ENCODE data around the gene EPB41L2. TPM values are rescaled to one million over a fixed set of nuclear protein-coding genes. Genes with fewer than 3 reads are reported as not detected.

Gene EPB41L2
- polyA plus RNA-seq, 3 donors, result 10.1 to 127 (median 75.7) TPM

DNA sequence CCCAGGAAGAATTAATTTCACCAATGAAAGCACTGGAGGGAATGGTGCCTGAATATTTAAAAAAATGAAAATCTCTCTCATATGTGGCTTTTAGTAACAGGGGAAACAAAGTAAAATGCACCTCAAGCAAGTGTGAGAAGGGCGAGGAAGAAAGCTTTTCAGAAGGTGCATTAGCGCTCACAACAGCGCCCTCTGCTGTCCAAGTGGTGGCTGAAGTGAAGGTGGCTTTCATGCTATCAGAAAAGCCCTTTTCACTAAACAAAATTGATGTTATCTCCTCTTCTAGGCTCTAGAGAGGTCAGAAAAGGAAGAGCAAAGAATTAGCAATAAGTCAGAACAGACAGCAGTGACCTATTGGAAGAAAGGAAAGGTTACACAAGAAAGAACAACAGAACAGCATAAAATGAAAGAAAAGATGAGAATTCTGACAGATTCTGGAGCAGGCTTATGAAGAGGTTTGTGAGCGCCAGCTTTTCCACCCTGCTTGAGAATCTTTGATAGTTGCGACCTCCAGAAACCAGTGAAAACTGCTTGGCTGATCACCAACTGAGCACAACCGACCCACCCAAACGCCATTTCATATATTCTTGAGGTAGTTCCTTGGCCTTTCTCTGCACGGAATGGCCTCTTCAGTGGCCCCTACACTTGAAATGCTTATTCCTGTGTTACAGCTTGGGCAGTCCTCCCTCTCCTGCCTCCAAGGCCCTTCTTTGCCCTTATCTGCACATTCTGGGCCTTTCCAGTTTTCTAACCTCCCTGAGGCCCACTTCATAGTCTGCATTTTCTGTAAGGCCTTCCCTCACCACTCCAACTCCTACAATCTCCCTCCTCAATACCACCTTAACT is 190.6 kb downstream of the EPB41L2 start:
- WGBS, 3 donors, result 67 to 72% (median 70%) methylated on average over 8 of the region's 8 CpGs
- H3K27ac ChIP-seq (ENCODE audit: low read depth, low read length), result no peak overlapping the region

DNA sequence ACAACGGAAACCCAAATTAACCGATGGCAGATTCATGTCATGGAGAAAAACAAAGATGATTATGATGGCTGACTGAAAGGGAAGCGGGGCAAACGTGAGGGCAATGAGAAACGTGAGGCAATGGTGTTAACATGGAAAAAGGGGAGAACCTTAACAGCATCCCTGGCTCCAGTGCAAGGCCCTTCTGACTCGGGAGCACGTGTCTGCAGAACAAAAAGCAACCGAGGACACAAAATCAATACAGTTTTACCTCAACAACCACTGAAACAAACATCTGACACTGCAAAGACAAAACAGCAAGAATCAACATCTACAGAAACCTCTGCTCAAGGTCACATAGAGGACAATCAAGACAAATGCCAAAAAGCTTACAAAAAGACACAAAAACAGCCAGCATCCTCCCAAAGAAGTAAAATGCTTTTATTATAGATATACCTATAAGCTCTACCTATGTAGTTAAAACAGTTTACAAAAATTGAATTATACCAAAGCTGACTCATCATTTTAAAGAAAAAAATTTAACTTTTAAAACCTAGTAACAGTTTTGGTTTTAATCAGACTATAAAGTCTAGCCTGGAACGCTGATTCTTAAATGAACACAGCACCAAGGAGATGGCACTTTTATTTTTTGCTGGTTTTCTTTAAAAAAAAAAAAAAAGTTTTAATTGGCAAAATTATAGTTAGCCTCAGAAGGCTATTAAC is 192.7 kb downstream of the EPB41L2 start:
- no peak overlapping the region for H3K27ac ChIP-seq (ENCODE audit: low read depth, low read length)
- 76 to 90% (median 89%) methylated on average over 9 of the region's 9 CpGs for WGBS, 3 donors

DNA sequence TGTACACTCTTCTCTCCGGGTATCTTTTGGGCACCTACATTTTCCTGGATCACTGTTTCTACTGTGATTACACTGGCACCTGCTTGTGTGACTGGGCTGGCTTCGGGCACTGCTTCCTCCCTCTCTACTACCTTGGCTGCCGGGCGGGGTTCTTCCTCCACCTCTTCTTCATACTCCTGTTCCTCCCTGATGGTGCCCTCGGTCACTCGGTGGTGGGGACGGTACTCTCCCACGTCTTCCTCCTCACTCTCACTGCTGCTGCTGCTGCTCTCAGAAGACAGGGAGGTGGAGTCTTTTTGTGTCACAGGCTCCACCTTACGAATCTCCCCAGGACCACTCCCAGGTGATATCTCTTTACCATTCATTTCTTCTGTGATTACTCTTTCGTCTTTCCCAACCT is 193.4 kb downstream of the EPB41L2 start:
- 87 to 92% (median 91%) methylated on average over 10 of the region's 10 CpGs for WGBS, 3 donors

DNA sequence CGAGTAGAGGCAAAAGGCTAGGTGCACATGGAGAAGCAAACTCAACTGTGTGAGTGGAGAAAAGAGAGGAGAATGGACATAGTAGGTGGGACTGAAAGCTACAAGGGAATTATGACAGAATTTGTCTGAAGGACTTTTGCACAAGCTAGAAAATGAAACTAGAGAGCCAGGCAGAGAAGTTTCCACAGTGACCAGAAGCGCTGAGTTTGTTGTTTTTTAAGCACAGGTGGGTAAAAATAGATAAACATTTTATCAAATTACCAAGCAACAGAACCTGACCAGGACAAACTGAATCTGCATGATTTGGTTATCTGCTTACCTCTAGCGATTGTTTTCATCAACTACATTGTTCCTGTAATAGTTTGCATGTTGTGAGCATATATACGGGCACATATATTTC is 197.3 kb downstream of the EPB41L2 start:
- H3K27ac ChIP-seq (ENCODE audit: low read depth, low read length), result no peak overlapping the region
- 93 to 96% (median 93%) methylated on average over 4 of the region's 4 CpGs for WGBS, 3 donors

More for the DNA sequence above, 193.4 kb downstream of the EPB41L2 start:
- no peak overlapping the region for H3K27ac ChIP-seq (ENCODE audit: low read depth, low read length)

DNA sequence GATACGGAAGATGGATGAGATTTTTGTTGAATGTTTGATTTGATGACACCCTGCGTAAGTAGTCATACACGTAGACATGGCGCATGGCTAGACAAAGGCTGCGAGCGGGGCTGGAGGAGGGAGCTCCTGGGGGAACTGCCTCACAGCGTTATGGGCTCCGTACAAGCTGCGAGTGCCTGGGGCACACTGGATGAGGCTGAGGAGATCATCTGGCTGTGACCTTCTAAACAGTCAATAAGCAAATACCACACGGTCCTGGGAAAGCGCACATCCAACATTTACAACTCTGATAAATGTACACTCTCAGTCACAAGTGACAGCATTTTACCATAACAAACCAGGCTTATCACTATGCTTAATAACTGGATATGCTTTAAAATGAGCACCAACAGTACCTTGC is 198.7 kb downstream of the EPB41L2 start:
- H3K27ac ChIP-seq (ENCODE audit: low read depth, low read length), result no peak overlapping the region
- 75 to 94% (median 94%) methylated on average over 11 of the region's 11 CpGs for WGBS, 3 donors

DNA sequence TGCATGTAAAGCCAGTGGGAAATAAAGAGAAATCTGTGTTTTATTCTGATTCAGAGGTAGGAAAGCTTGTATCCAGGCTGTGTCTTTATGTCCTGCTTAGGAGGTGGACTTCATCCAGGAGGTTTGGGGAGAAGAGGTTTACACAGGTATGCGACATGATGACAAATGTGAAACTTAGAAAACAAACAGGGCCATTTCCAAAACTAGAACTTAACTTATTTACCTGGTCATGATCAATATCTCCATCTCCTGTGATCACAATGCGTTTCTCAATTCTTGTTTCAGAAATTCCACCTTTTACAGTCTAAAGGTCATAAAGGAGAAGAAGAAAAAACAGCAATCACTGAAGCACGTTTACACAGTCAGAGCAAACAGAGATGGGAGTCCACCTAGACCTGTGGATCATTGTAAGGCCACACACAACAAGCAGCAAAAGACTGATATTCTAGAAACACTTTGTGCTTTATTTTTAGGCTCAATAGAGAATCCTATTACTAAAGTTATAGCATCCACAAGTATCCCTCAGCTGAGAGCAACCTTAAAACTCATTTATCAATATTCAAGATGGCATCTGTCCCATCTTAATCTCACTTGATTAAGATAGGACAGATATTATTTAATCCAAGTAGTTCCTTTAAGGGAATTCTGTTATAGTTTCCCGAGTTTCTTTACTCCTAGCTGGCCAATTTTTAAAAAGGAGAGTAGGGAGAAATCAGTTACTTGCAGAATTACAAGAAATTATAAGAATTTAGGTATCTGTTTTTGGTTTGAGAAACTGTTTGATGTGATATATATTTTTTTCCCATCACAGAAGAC is 199.4 kb downstream of the EPB41L2 start:
- WGBS, 3 donors, result 51 to 86% (median 86%) methylated on average over 4 of the region's 4 CpGs
- H3K27ac ChIP-seq (ENCODE audit: low read depth, low read length), result no peak overlapping the region

DNA sequence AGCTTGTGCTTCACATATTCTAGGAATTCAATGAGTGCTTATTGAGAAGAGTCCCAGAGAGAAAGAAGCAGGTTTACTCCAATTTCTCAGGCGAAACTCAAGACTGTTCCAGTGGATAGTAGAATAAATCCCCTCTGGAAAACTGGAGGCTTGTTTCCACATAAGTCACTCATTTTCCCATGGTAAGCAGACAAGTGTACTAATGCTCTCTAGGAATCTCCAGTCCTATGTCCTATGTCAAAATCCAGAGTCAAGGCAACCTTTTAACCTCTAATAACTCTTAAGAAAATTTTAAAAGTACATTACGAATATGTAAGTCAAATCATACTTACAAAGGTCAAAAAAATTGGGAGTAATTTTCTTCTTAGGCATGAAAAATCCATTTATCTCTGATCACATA is 200.7 kb downstream of the EPB41L2 start:
- no peak overlapping the region for H3K27ac ChIP-seq (ENCODE audit: low read depth, low read length)
- 67 to 93% (median 88%) methylated on average over 2 of the region's 2 CpGs for WGBS, 3 donors

DNA sequence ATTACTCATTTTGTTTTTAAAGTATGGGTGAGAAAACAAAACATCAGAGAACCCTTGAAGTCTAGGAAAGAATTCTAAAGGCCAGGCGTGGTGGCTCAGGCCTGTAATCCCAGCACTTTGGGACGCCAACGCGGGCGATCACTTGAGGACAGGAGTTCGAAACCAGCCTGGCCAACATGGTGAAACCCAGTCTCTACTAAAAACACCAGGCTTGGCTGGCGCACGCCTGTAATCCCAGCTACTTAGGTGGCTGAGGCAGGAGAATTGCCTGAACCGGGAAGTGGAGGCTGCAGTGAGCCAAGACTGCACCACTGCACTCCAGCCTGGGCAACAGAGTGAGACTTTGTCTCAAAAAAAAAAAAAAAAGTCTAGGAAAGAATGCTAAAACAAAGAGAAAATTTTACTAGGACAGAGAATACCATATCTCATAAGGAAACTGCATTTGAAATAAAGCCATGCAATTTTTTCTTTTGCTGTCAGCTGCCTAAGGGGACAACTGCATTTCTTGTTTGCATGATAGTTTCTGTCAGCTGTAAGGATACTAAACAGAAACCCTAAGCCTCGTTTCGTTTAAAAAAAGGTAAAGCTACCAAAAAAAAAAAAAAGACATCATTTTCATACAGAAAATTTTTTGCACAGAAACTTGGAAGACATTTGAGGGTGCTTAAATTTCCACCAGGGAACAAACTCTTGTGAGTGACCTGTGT is 203.7 kb downstream of the EPB41L2 start:
- 91 to 93% (median 92%) methylated on average over 11 of the region's 11 CpGs for WGBS, 3 donors
- no peak overlapping the region for H3K27ac ChIP-seq (ENCODE audit: low read depth, low read length)

DNA sequence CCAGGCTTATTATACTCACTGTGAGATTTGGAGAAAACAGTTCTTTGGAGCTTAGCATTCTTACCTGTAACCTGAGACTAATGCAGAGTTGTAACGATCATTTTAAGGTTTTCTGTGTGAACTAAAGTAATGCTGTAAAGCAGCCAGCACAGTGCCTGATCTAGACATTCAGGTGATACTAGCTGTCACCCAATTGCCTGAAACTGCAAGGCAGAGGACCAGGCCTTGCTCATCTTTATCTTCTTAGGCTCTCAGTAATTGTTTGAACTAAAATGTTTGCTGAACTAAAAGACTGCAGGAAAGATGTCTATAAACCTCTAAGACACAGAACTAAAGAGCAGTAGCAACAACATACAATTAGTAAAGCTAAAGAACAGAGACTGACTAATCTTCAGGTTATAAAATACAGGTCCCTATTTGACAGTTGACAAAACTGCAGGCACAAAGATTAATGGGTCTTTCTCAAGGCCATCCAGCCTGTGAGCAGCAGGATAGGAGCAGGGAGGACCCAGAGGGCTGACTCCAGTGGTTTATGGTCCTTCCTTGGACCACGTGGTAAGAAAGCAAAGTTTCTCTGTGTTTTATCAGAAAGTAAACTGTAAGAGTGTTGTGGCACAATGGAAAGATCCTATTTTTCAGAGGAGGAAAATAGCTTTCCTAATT is 204.4 kb downstream of the EPB41L2 start:
- WGBS, 3 donors, result 37 to 77% (median 71%) methylated on average over 2 of the region's 2 CpGs
- H3K27ac ChIP-seq (ENCODE audit: low read depth, low read length), result no peak overlapping the region

DNA sequence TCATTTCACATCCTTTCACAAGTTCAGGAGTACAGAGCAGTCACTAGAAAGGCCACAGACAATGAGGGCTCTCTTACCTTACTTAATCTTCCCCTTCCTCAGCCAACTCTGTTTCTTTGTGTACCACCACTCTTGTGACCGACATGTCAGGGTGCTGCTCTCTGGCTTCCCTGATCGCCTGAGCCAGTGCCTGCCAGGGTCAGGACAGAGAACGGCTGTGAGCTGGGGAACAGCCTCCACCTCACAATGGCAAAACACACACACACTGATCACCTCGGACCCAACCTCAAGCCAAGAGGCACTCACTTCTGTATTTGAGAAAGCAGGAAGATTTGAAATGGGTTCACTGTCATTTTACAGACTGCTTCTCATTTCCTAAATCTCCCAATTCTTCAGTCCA is 205.0 kb downstream of the EPB41L2 start:
- H3K27ac ChIP-seq (ENCODE audit: low read depth, low read length), result no peak overlapping the region
- WGBS, 3 donors, result 79 to 92% (median 92%) methylated on average over 4 of the region's 4 CpGs

DNA sequence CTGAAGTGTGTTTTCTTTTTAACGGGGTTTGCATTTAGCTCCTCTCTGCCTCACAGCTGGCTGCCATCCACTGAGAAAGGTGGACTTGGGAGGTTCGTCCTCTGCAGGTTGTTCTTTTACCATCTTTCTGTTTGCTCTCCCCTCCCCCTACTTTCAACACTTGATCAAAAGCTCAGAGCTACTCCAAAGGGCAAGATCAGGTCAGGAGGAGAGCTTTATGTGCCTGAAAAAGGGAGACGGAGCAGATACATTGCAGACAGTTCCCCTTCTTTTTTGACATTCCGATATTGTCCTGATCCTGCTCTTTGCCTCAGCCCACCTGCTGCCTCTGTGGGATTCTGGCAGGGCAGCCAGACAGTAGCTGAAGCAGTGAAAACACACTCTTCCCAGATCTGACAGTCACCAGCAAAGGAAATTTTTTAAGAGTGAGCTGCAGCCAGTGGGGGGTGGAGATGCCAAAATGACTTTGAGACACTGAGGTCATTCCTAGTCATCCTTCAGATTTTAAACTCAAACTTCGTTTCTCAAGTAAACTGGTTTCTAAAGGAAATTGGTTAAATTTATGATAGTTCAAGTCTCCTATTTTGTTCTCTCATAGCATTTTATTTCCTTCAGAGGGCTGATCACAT is 209.4 kb downstream of the EPB41L2 start:
- WGBS, 3 donors, result 57 to 70% (median 61%) methylated on average over 5 of the region's 5 CpGs
- H3K27ac ChIP-seq (ENCODE audit: low read depth, low read length), result no peak overlapping the region

DNA sequence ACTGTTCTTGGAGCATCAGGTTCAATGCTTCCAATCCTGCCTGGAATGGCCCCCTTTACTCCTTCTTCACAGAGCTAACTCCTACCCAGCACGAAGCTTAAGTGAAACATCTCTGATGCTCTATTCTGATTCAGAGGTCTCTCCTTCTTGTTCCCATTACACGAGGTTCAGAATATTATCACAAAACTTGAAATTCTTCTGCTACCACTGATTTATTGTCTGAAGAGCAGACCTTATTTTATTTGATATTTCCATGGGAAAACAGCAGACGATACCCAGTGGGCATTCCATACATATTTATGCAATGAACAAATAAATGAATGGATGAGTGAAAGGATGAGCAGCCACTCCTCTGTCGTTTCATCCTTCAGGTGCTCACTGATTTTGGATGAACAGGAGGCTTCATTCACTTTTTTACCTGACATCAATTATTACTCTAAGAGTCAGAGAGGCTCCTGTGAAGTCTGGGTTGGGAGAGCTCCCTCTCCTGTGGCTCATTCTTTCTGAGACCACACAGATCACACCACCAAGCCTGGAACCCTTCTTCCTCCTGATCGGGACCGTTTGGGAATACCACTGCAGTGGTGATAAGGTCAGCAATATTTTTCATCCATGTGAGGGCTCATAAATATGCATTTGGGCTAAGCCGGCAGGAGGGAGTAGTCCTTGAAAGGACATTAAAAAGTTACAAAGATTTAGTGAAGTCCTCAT is 210.0 kb downstream of the EPB41L2 start:
- 53 to 67% (median 62%) methylated on average over 7 of the region's 7 CpGs for WGBS, 3 donors
- no peak overlapping the region for H3K27ac ChIP-seq (ENCODE audit: low read depth, low read length)

DNA sequence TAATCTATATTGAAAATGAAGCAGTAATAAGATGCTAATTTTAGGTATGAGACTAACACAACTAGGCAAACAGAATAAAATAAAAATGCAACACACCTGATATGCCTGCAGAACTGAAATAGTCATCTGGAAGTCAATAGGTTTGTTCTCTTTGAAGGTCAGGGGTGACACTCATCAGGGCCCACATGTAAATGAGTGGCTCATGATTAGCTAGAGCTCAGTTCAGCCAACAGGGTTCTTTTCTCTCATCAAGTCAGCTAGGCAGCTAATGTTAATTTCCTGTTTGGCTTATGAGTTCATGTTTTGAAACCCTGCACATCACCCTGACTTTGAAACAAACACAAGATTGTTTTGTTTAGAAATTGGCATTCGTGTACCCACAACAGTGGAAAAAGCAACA is 212.0 kb downstream of the EPB41L2 start:
- no peak overlapping the region for H3K27ac ChIP-seq (ENCODE audit: low read depth, low read length)
- WGBS, 3 donors, result 77 to 83% (median 78%) methylated on average over 1 of the region's 1 CpG

DNA sequence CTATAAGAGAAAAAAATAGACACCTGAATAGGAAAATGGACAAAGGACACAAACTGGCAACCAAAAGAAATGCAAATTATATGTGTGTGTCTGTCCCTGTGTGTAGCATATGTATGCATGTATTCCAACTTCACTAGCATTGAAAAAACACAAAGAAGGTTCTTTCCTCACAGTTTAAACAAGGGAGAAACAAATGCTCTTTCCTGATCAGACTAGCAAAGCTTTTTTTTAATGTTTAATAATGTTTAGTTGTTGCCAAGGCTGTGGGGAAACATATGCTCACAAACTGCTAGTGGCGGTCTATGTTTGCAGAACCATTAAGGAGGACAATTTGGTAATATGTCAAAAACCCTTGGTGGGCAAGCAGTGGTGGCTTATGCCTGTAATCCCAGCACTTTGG is 213.5 kb downstream of the EPB41L2 start:
- WGBS, 3 donors, result 84 to 98% (median 93%) methylated on average over 1 of the region's 1 CpG
- H3K27ac ChIP-seq (ENCODE audit: low read depth, low read length), result no peak overlapping the region

DNA sequence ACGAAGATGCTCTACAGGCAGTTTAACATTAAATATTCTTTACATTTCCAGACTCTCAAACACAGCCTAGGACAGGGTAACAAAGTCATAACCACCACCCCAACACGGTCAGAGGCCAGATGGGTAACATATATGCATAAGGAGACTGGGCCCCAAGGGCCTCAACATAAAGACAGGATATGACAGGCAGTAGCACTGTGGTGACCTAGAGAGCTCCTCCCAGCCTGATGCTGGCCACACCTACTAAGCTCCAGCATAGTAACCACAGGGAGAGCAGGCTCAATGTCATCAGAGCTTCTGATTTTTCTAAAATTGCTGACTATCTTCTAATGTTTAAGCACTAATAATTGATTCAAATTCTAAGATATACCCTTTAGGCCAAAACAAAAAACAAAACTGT is 214.1 kb downstream of the EPB41L2 start:
- no peak overlapping the region for H3K27ac ChIP-seq (ENCODE audit: low read depth, low read length)
- WGBS, 3 donors, result 82 to 94% (median 91%) methylated on average over 2 of the region's 2 CpGs

DNA sequence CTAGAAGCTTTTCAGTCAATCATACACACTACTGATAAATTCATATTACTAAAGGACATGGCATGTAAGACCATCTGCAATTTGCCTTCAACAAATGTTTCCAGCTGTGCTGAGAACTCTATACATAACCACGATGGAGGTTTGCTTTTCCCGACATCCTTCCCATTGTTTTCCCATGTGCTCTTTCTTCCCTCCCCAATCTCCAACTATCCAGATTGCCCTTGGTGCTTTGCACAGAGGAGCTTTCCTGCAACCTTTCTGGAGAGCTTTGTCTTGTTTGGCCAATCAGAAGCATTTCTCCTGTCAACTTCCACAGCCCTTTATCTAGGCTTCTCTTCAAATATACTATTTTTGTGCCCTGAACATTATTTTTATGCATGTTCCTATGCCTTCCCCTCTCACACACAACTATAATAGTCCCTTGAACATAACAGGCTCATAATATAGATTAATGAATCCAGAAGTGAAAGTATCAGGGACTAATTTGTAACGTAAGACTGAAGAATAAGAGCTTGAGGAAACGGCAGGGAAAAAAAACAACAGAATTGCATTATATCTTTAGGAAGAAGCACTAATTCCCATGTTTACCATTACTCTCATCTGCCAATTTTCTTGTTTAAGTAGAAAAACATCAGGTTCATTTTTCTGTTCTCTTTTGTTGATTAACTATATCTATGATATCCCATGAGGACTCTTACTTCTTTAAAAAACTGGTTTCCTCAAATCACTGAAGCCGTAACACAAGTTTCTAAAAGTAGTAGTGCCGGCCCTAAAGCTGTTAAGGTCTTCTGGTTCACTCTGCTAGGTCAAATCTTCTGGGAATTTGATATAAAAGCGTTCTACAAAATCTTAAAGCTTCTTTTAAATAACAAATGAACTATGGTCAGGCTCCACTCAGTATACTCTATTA is 215.8 kb downstream of the EPB41L2 start:
- 64 to 73% (median 64%) methylated on average over 7 of the region's 7 CpGs for WGBS, 3 donors
- H3K27ac ChIP-seq (ENCODE audit: low read depth, low read length), result no peak overlapping the region
